ENCODE results near the gene RARG.
"Not testable (repeated sequence)": the region's sequence is repeated elsewhere in the genome, so short reads cannot be mapped to it uniquely, and the experiment has no call there.

- TF ChIP-seq CTCF (conservative IDR thresholded peaks at IDR 0.05; ENCODE audit: low read depth, low read length); EZH2 (IDR thresholded peaks at IDR 0.05; ENCODE audit: borderline replicate concordance, low read depth, low read length, poor library complexity, severe bottlenecking): not testable (repeated sequence)
These were observed 54.6 kb downstream of the RARG start for GRCh38 chr12:53177447-53177846.
